ENCODE results near the gene CBLN3. TPM values are rescaled to one million over a fixed set of nuclear protein-coding genes. Genes with fewer than 3 reads are reported as not detected.

CBLN3 gene
- total and polyA plus RNA-seq, 4 donors, result 1.7 to 4.9 (median 2.0) TPM

GRCh38 chr14:24392325-24393091 is 37.0 kb downstream of the CBLN3 start:
- no peak overlapping the region for H3K27ac ChIP-seq (ENCODE audit: low read depth in 1 of 2, low read length in 1 of 2)
- H3K4me3 ChIP-seq, result no peak overlapping the region
- H3K9ac ChIP-seq (ENCODE audit: insufficient read depth in 1 of 2, low read length in 2 of 2), result no peak overlapping the region
- H3K27me3 ChIP-seq (ENCODE audit: control insufficient read depth in 3 of 3, insufficient read depth in 3 of 3, low read length in 2 of 3), result no peaks in the 10 kb centered on the region
- WGBS, 2 donors, result 66 to 72% methylated on average over 8 of the region's 8 CpGs
- DNase-seq, result peak in 2 of 3 donors; percentile 54 to 69
- no peaks in the 10 kb centered on the region for H3K36me3 ChIP-seq (ENCODE audit: control insufficient read depth in 4 of 4, insufficient read depth in 4 of 4, low read length in 4 of 4)
- H3K4me1 ChIP-seq (ENCODE audit: control insufficient read depth in 5 of 5, insufficient read depth in 5 of 5, low read length in 5 of 5), result peaks cover 0 to 37% (median 13%) of the 10 kb centered on the region in 5 donors
- no peak for TF ChIP-seq CTCF (IDR thresholded peaks at IDR 0.05; ENCODE audit: control extremely low read depth, extremely low read depth)
- ATAC-seq (ENCODE audit: insufficient read depth, low FRiP score), result no peak
- no peaks in the 10 kb centered on the region for H3K9me3 ChIP-seq (ENCODE audit: control insufficient read depth in 4 of 4, insufficient read depth in 3 of 4, low read length in 3 of 4)

- Histone ChIP-seq H3K9me3 (ENCODE audit: control insufficient read depth in 4 of 4, insufficient read depth in 3 of 4, low read length in 3 of 4) (no peaks in the 10 kb centered on the region), H3K27me3 (ENCODE audit: control insufficient read depth in 3 of 3, insufficient read depth in 3 of 3, low read length in 2 of 3) (no peaks in the 10 kb centered on the region), H3K27ac (ENCODE audit: low read depth in 1 of 2, low read length in 1 of 2) (no peak overlapping the region), H3K4me1 (ENCODE audit: control insufficient read depth in 5 of 5, insufficient read depth in 5 of 5, low read length in 5 of 5) (peaks cover 0 to 34% (median 9%) of the 10 kb centered on the region in 5 donors), H3K36me3 (ENCODE audit: control insufficient read depth in 4 of 4, insufficient read depth in 4 of 4, low read length in 4 of 4) (no peaks in the 10 kb centered on the region), H3K9ac (ENCODE audit: insufficient read depth in 1 of 2, low read length in 2 of 2) (no peak overlapping the region), H3K4me3 (no peak overlapping the region)
- TF ChIP-seq CTCF (IDR thresholded peaks at IDR 0.05; ENCODE audit: control extremely low read depth, extremely low read depth), result no peak
- 21 to 45% methylated on average over 6 of the region's 6 CpGs for WGBS, 2 donors
- no peak for DNase-seq
- ATAC-seq (ENCODE audit: insufficient read depth, low FRiP score), result no peak
Measured at GRCh38 chr14:24390701-24391468, 38.6 kb downstream of the CBLN3 start.

GRCh38 chr14:24389226-24389848 is 40.1 kb downstream of the CBLN3 start:
- H3K27ac ChIP-seq (ENCODE audit: low read depth in 1 of 2, low read length in 1 of 2), result peak overlapping the region in 1 of 2 donors; percentile 1
- ATAC-seq (ENCODE audit: insufficient read depth, low FRiP score), result no peak
- peak; percentile 42 to 78 (median 69) for DNase-seq
- 45 to 51% methylated on average over 11 of the region's 11 CpGs for WGBS, 2 donors
- H3K4me3 ChIP-seq, result no peak overlapping the region
- no peaks in the 10 kb centered on the region for H3K36me3 ChIP-seq (ENCODE audit: control insufficient read depth in 4 of 4, insufficient read depth in 4 of 4, low read length in 4 of 4)
- no peak for TF ChIP-seq CTCF (IDR thresholded peaks at IDR 0.05; ENCODE audit: control extremely low read depth, extremely low read depth)
- H3K9me3 ChIP-seq (ENCODE audit: control insufficient read depth in 4 of 4, insufficient read depth in 3 of 4, low read length in 3 of 4), result no peaks in the 10 kb centered on the region
- peaks cover 0 to 31% (median 9%) of the 10 kb centered on the region in 5 donors for H3K4me1 ChIP-seq (ENCODE audit: control insufficient read depth in 5 of 5, insufficient read depth in 5 of 5, low read length in 5 of 5)
- no peaks in the 10 kb centered on the region for H3K27me3 ChIP-seq (ENCODE audit: control insufficient read depth in 3 of 3, insufficient read depth in 3 of 3, low read length in 2 of 3)
- no peak overlapping the region for H3K9ac ChIP-seq (ENCODE audit: insufficient read depth in 1 of 2, low read length in 2 of 2)
